DMS53 treated with DMSO at 0.1 percent for 48 hours (cell line): Measurements from ENCODE around the gene COL4A5.

Experiments
- DNase-seq: peaks from one replicate; lab custom pipeline; 2025; ENCODE audit not compliant: unreplicated experiment; lab: John Stamatoyannopoulos, UW

The COL4A5 gene

DNA sequence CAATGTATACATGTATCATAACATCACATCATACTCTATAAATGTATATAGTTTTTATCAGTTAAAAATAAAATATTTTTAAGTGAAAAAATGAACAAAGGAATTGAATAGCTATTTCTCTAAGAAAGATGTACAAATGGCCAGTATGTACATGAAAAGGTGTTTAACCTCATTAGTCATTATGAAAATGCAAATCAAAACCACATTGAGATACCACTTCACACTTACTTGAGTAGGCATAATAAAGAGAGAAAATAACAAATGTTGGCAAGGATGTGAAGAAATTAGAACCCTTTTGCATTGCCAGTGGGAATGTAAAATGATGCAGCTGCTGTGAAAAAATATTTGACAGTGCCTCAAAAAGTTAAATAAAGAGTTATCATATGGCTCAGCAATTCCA, 201.2 kb downstream of the COL4A5 start:
- DNase-seq: no peak

DNA sequence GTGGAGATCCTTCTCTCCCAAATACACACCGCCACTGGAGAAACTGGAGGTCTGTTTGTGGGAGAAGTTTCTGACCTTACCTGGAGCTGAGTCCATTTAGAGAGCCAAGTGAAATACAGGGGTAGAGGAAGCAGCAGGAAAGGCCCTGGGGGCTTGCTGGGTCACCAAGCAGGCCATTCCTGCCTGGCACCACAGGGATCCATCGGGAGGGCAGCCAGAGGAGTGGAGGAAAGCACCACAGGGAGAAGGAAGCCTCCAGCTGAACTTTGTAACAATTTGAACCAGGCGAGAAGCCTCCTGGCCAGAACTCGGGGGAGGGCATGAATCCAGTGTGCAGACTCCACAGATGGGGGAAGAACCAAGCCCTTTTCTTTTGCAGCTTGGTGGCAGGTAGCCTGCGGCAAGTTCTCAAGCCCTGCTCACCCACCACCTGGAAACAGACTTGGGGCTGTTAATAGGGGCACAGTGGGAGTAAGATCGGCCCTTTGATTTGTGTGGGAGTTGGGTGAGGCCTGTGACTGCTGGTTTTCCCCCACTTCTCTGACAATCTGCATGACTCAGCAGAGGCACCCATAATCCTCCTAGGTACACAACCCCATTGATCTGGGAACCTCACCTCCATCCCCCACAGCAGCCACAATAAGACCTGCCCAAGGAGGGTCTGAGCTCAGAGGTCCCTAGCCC, 202.1 kb downstream of the COL4A5 start:
- no peak for DNase-seq

DNA sequence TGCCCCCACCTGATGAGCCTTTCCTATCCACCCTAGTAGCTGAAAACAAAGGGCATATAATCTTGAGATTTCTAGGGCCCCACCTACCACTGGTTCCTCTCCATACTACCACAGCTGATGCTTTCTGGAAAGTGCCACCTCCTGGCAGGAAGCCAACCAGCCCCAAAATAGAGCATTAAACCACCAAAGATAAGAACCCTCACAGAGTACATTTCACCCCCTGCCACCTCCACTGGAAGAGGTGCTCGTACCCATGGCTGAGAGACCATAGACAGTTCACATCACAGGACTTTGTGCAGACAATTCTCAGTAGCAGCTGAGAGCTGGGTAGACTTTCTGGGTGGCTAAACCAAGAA, 202.6 kb downstream of the COL4A5 start:
- no peak for DNase-seq

DNA sequence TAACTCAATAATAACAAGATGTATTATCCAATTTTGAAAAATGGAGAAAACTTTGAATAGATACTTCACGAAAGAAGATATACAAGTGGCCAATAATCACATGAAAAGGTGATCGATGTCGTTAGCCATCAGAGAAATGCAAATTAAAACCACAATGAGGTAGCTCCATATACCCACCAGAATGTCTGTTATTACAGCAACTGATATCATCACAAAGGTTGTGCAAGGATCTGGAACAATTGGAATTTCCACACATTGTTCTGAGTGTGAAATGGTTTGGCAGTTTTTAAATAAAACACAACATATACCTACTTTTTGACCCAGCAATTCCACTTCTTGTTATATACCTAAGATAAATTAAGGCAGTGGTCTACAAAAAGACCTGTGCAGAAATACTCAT, 225.1 kb downstream of the COL4A5 start:
- no peak for DNase-seq

DNA sequence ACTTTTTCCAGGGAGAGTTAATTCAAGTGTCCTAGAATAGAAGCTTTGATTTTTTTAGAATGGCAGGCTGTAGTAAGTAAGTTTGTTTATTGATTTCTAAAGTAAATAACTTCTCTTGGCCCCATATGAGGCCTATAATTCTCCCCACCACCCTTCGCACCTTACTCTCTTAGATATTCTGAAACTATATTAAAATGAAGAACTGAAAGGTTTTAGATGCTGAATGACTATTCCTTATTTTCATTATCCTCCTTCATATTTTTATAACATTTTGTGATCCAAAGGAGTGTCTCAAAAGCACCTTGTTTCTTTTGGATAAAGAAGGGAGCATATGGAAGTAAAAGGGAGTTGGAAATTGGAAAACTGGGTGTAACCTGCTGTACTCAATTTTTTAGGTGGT, 226.5 kb downstream of the COL4A5 start:
- DNase-seq: no peak

DNA sequence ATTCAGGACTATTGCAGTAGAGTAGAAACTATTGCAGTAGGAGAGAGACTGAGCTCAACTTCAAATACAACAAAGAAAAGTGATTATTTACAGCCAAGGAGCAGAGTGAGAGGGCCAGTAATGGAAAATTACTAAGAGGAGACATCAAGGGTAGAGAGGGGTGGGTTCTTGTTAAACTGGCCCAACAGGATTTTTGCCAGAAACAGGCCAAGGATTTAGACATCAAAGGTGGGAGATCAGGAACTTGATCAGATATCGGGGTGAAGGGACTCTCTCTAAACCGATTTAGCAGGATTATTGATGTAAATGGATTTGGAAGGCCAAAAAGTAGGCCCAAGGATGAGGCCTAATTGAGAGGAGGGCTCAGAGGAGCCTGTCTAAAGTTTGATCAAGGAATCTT, 231.9 kb downstream of the COL4A5 start:
- no peak for DNase-seq

DNA sequence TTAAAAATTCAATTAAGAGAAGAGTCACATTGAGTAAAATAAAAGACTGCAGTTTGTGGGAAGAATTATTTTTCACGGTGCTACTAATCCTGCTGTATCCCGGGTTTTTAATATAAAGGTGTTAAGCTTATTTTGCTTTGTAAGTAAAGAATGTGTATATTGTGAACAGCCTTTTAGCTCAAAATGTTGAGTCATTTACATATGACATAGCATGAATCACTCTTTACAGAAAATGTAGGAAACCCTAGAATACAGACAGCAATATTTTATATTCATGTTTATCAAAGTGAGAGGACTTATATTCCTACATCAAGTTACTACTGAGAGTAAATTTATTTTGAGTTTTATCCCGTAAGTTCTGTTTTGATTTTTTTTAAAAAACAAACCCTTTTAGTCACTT, 257.1 kb downstream of the COL4A5 start:
- no peak for DNase-seq

DNA sequence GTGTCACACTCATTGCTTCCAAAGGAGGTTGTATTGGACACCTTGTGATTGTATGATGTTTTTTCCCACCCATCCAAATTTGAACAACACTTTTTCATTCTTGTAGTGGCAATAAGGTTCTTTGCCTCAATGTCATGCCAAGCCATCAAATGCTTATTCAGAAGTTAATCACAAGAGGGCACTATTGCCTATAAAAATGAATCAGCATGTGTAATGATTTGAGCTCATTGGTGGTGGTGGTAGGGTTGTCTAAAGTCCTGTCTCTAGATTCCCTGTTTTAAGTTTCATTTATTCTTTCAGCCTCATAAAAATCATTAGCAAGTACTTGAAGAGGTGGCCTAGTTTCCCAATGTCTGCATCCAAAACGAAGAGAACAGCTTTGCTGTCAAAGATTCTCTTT, 259.7 kb downstream of the COL4A5 start:
- DNase-seq: peak; percentile 52

DNA sequence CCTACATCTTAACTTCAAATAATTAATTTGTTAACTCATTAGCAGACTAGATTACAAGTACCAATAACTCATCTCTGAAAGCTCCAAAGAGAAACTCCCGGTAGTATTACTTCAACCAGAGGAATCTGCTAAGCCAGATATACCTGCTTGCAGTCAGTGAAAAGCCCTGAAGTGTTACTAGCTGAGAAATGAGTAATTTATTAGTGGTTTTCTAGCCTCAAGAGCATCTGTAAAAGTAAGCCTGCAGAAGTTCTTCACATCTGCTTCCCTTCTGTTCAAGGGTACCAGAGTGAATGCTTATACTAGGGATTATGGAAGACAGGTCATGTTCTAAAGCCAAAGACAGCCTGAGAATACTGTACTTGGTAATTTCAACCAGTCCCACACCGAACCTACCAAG, 262.0 kb downstream of the COL4A5 start:
- no peak for DNase-seq

DNA sequence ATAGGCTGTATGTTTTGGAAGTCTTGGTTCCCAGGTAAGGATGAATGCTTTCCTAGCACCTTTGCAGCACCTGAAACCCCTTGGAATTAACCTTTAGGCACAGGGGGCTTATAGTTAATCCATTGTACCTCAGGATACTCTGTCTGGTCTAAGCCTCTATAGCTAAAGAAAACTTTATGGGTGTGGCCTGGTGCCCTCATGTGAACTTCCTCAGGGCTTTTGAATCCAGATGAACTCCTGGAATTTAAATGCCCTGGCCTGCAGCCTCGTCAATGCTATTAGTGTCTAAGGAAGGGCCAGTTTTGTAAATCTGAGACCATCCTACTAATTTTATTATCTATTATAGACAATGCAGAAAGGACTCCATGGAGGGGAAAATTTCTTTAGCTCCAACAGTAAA, 262.9 kb downstream of the COL4A5 start:
- no peak for DNase-seq

DNA sequence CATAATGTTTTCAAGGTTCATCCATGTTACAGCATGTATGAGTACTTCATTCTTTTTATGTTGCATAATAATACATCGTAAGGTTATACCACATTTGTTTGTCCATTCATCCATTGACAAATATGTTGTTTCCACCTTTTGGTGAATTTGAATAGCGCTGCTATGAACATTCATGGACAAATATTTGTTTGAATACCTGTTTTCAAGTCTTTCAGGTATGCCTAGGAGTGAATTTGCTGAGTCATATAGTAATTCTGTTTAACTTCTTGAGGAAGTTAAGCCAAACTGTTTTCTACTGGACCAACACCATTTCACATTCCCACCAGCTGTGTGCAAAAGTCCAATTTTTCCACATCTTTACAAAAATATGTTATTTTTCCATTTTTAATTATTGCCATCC, 265.2 kb downstream of the COL4A5 start:
- DNase-seq: peak; percentile 36

DNA sequence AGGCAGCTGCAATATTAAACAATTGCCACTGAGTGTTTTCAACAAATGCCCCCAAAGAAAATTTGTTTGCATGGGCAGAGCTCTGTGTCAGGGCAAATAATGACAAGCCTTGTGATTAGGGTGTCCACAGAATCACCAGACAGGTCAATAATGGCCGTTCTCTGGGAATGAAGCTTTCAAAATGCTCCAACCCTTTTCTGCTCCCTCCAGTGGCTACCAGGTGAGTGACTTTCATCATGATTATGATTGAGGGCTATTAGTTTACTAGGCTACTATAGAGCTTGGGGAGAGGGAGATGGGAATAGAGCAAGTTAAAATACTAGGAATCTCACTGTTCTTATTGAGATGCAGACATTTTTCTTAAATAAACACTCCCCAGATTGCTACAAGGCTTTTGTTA, 273.2 kb downstream of the COL4A5 start:
- DNase-seq: no peak

DNA sequence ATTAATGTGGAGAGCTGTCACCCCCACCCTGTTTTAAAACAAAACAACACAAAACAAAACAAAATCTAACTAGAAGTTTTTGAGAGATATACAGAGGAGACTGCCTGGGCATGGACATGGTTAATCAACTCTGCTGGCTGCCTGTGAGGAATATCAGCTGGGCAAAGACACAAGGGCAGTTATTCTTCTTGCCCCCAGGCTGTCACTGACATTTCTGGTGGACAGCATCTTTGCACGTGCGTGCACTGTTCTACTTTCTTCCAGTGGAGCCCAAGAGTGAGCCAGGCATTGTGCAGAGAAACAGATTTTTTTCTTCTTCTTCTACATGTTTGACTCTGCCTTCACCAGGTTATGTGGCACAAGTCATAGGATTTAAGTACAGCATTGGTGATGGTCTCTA, 282.9 kb downstream of the COL4A5 start:
- DNase-seq: no peak

DNA sequence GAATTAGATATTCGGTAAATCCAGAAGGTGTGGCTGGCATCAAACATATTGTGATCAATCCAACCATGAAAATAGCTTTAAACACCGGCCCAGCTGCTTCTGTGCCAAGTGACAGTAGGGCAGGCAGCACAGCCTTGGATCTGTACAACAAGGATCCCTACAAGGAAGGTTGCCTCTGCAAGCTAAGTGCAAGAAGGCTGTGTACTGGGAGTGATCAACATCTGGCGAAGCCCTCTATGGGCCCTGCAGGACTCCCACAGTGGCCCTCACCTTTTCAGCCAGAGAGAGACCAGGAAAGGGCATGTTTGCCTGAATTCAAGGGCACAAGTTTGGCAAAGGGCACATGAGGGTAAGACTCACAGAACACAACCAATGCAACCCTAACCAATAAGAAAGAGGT, 287.1 kb downstream of the COL4A5 start:
- no peak for DNase-seq

DNA sequence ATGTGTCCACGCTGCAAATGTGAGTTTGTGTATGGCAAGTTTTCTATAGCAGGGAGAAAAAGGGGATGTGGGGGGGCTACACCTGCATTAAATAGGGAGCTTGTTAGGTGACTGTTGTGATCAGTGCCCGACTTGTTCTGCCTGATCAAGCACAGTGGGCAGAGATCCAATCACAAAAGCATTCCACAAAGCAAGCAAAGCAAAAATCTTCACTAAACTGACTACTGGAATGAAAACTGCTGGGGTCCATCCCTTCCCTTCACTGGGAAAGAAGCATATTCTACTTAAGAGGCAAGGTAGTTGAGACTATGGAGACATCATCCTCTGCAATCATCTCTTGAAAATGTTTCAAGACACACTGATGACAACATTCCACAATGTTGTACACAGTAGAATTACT, 291.5 kb downstream of the COL4A5 start:
- DNase-seq: no peak

DNA sequence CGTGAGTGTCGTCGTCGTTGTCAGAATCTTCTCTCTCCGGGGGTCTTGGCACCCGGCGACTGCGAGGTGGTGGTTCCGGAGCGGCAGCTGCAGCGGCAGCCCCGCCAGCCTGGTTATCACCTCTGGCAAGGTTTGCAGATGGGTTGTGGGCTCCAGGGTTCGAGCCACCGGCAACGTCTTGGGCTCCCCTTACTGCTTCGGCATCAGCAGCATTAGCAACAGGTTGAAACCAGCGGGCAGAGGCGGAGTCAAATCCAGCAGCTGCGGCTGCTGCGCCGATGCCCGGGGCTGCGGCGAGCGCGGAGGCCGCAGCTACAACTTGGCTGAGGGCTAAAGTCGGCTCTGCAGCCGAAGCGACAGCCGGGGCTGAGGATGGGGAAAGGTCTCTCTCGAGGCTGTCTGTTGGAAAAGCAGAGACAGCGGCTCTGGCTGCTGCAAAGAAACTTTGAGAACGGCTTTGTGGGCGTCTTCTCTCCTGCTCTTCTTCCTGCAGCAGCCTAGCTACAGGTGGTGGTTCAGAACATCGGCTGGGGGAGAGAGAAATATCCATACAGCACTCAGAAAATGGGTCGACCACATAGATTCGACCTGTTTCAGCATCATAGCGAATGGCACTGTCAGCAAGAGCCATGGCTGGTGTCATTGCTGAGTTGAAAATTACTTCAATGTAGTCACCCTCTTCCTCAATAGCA, 293.1 kb downstream of the COL4A5 start:
- DNase-seq: no peak

DNA sequence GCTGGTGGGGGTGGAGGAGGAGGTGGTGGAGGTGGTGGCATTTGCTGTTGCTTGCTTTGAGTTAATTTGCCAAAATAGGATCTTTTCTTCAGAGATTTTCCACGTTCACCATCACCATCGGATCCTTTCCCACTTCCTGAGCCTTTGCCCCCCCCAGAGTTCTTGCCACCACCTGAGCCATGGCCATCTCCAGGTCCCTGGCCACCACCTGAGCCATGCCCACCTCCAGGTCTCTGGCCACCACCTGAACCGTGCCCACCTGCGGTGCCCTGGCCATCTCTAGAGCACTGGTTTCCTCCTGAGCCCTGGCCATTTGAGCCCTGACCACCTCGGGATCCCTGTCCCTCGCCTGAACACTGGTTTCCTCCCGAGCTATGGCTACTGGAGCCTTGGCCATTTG, 294.8 kb downstream of the COL4A5 start:
- no peak for DNase-seq

DNA sequence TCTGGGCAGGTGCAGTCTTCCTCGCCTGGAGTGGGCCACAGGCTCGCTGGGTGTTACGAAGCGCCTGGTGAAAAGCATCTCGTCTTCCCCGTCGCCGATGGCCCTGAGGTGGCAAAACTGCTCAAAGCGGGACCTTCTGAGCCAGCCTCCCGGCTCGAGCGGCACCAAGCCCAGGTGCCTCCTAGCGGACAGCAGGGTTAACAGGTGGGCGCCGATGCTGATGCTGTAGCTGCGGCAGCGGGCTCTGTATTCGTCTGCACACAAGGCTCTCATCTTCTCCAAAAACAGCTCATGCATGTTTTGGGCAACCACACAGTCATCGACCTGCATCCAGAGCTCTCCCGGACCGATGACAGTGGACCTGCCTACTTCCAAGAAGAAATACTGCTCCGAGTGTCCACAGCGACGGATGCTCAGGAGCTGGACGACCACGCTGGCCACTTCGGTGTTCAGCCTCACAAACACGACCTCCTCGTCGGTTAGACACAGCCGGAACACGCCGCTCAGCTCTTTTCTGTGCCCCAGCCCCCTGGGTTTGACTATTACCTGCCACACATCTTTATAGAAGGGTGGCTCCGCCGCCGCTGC, 295.5 kb downstream of the COL4A5 start:
- DNase-seq: peak; percentile 28

DNA sequence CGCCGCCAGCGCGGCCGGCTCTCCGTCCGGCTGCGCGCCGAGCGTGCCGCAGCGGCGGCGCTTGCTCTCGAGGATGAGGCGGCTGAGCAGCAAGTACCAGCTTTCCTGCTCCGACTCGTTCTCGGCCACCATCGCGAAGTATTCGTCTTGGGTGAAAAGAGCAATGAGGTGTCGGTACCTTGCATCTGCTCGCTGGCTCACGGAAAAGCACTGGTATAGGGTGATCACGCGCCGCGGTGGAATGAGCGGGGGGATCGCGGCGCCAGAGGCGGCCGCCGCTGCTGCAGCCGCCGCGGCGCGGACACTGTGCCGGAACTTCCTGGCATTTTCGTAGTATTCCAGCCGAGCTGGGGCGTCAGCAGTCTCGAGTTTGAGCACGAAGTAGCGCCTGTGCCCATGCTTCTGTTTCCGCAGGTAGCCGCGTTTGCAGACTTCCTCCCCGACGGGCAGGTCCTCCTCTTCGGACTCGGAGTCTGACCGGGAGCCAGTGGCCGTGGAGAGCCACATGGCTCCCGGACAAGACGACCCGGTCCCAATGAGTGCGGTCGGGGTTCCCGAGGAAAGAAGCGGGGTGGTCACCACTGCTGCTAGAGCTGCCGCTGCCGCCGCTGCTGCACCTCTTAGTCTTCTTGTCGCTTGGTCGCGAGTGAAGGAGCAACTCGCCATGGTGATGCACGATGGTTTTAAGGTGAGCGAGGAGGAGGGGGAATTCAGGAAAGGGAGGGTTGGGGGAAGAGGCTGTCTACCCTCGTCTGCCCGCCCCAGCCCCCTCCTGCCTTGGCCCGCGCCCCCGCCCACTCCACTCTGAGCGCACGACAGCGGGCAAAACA, 296.3 kb downstream of the COL4A5 start:
- peak; percentile 44 for DNase-seq

DNA sequence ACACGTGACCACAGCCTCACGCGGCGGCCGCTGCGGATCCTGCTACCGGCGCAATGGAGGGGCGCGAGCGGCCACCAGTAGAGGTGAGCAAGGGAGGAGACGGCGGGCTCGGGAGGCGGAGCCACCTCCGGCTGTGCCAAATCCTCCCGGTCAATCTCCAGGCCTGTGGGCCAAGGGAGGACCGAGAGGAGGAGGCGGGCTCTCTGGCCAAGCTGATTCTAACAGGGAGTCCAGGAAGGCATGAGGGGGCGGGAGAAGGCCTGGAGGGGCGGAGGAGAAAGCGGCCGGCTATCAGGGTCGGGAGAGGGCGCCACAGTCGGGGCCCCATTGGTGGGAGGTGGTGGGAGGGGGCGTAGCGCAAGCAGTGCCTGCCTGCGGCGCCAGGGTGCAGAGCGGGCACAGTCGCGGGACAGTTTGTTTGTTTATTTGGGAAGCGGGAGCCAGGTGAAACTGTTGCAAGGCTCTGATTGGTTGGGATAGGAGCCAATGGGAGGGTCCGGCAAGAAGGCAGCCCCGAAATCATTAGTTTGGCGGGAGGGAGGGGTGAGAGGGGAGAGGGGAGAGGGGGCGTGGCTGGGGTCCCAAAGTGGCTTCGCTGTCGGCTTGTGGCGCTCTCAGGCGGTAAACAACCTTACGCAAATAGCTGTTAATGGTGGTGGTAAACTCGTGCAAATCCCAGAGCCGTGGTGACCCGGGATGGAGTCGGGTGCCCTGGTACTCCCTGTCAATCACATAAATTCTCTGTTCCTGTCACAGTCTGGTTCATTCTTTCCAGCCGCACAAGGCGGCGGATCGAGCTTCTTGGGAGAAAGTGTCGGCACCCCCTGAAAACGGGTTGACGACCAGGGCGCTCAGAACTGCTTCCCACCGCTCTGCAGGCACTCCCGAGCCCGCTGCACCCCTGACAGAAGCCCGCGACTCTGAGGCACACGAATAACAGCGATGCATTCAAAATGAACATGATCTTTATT, 297.2 kb downstream of the COL4A5 start, which contains the start of gene IRS4:
Gene IRS4 (minus strand): TSS at position 55 of the 971 bp plus-strand sequence.
- peak; percentile 63 for DNase-seq

DNA sequence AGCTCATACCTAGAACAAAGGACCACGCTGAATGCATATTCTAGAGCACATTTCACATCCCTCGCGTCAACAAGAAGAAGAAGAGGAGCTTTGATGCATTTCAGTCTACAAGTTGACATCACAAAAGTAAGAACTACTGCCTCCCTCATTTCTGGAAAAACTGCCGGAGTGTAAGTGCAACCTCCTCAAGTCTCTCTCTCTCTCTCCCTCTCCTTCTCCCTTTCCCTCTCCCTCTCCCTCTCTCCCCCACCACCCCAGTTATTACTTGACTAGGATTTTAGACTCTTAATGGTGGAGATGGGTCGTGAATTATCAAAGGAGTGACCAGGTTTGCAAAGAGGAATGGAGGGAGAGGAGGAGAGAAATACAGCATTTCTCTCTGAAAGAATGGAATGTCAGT, 298.1 kb downstream of the COL4A5 start:
- no peak for DNase-seq
